Measurements from ENCODE around the gene TTC34. TPM values are rescaled to one million over a fixed set of nuclear protein-coding genes. Genes with fewer than 3 reads are reported as not detected.

TTC34 gene
- total RNA-seq, 4 donors from 2014 or later: not detected

DNA sequence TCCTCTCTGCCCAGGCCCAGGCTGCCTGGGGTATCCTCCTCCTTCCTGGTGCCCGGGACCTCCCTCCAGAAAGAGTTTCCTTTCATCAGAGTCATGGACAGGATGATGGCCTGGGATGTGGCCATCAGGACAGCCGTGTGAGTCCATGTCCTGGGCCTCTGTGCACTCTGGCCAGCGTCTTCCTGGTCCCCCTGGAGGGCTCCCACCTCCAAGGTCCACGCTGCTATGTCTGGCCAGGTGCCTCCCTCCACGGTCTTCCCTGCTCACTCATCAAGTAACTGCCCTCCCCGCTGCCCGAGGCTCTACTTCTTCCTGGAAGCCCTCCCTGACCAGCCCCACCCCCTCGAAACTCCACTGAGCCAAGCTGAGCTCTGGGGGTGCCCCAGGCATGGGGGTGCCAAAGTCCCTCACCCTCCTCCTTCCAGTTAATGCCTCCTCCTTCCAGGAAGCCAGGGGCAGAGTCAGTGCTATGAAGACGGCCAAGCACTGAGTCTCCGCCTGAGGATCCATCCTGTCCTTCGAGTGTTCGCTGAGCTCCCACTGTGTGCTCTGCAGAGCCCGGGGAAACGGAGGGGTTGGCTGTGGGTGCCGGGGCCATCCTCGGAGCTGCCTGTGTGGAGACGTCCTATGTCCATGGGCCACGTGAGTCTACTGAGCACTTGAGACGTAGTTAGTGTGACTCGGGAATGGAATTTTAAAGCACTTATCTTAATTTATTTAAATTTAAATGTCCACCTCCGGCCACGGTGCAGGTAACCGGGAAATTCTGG, 28.5 kb upstream of the TTC34 start:
- in situ Hi-C loops (cut with MboI; ENCODE audit: low sequenced_read_pairs in 4 of 4) (no loop called here), intact Hi-C loops (cut with DNase I; ENCODE audit: low total_unique reads) (no loop called here)
- TF ChIP-seq, protein P1, sequence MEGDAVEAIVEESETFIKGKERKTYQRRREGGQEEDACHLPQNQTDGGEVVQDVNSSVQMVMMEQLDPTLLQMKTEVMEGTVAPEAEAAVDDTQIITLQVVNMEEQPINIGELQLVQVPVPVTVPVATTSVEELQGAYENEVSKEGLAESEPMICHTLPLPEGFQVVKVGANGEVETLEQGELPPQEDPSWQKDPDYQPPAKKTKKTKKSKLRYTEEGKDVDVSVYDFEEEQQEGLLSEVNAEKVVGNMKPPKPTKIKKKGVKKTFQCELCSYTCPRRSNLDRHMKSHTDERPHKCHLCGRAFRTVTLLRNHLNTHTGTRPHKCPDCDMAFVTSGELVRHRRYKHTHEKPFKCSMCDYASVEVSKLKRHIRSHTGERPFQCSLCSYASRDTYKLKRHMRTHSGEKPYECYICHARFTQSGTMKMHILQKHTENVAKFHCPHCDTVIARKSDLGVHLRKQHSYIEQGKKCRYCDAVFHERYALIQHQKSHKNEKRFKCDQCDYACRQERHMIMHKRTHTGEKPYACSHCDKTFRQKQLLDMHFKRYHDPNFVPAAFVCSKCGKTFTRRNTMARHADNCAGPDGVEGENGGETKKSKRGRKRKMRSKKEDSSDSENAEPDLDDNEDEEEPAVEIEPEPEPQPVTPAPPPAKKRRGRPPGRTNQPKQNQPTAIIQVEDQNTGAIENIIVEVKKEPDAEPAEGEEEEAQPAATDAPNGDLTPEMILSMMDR (IDR thresholded peaks at IDR 0.05 in 4 of 5, conservative IDR thresholded peaks at IDR 0.05 in 1 of 5): no peak
- no peak for TF ChIP-seq POLR2A (IDR thresholded peaks at IDR 0.05)
- H3K4me3 ChIP-seq: no peak overlapping the region
- H3K9me3 ChIP-seq: no peaks in the 10 kb centered on the region
- H3K4me1 ChIP-seq: no peaks in the 10 kb centered on the region
- peaks cover 0 to 8% (median 0%) of the 10 kb centered on the region in 3 donors for H3K27me3 ChIP-seq
- no peaks in the 10 kb centered on the region for H3K36me3 ChIP-seq
- ATAC-seq (no peak), DNase-seq (no peak)
- no peak overlapping the region for H3K27ac ChIP-seq

DNA sequence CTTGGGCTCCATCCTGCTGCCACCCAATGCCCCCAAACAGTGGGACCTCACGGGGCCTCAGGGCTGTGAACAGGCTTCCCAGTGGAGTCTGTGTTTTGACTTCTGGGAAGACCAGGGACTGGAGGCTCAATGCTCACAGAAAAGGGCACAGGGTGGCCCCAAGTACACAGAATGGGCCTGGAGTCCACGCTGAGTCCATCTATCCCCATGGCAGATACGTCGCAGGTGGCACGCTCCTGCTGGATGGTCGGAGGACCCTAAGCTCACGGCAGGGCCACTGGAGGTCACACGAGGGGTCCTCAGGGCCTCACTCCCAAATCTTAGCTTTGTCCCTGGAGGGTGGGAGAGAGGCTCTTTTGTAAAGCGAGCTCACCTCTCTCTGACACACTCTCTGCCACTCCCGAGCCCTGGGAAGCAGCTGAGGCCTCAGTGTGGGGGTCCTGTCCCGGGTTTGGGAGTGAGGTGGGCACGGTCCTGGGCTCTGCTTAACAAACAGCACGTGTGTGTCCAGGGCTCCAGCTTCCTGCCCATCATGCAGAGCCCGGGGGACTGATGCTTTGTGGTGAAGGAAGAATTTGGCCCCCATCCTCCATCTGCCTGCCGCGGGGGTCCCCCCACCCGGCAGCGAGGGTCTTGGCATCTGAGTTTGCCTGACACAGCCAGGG, 27.2 kb upstream of the TTC34 start:
- intact Hi-C loops (cut with DNase I; ENCODE audit: low total_unique reads): no loop called here
- Histone ChIP-seq H3K4me3 (no peak overlapping the region), H3K27me3 (peaks cover 0 to under 1% (median 0%) of the 10 kb centered on the region in 3 donors), H3K4me1 (no peaks in the 10 kb centered on the region), H3K36me3 (no peaks in the 10 kb centered on the region), H3K9me3 (no peaks in the 10 kb centered on the region), H3K27ac (no peak overlapping the region)
- no peak for ATAC-seq
- no peak for DNase-seq
- TF ChIP-seq POLR2A (IDR thresholded peaks at IDR 0.05): no peak
- TF ChIP-seq, protein P1 (IDR thresholded peaks at IDR 0.05 in 4 of 5, conservative IDR thresholded peaks at IDR 0.05 in 1 of 5): no peak
- in situ Hi-C loops (cut with MboI; ENCODE audit: low sequenced_read_pairs in 4 of 4): no loop called here

DNA sequence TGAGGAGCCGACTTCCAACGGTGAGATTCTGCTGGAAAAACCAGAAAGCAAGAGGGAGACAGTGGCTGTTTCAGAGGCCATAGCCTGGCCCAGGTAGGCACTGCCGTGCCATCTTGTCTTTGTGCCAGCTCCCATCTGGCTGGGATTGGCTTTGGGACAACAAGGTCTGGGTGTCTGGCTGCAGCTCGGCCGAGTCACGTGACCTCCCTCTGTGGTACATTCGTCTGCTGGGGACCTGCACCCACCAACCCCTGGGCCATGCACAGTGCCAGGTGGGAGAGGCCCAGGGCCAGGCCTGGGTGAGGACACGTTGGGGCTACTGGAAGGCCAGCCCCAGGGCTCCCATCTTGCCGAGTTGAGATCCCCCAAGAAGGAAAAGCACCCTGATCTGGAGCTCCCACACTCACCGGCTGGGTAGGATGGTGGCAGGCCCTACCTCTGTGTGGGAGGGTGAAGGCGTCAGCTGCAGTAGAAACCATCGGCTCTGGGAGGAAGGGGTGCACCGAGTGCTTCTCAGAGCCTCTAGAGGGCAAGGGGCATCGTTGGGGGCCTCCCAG, 25.3 kb upstream of the TTC34 start:
- H3K27me3 ChIP-seq: peaks cover 0 to 7% (median 3%) of the 10 kb centered on the region in 3 donors

DNA sequence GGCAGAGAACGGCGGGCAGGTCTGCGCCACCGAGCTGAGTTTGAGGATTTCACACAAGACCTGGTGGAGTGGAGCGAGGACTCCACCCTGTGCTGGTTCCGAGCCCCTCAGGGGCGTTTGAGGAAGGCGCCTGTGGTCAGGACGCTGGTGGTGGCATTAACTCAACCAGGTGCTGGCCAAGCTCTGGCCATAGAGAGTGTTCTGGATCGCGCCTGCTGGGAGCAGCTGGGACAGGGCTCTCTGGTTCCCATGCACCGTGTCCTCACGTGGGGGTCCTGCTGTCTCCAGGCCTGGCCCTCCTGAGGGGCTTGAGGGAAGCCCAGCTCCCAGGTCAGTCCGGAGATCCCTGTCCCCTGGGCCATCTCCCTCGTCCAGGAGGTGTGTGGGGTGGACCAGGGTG, 24.8 kb upstream of the TTC34 start:
- in situ Hi-C loops (cut with MboI; ENCODE audit: low sequenced_read_pairs in 4 of 4) (no loop called here), intact Hi-C loops (cut with DNase I; ENCODE audit: low total_unique reads) (no loop called here)
- no peak for TF ChIP-seq POLR2A (IDR thresholded peaks at IDR 0.05)
- TF ChIP-seq, protein P1 (IDR thresholded peaks at IDR 0.05 in 4 of 5, conservative IDR thresholded peaks at IDR 0.05 in 1 of 5): no peak
- no peaks in the 10 kb centered on the region for H3K9me3 ChIP-seq
- H3K4me3 ChIP-seq: no peak overlapping the region
- H3K27me3 ChIP-seq: peaks cover 3 to 12% (median 3%) of the 10 kb centered on the region in 3 donors
- H3K36me3 ChIP-seq: no peaks in the 10 kb centered on the region
- H3K4me1 ChIP-seq: no peaks in the 10 kb centered on the region
- ATAC-seq (no peak), DNase-seq (no peak)
- no peak overlapping the region for H3K27ac ChIP-seq

More for the DNA sequence above, 25.3 kb upstream of the TTC34 start:
- no peak for TF ChIP-seq POLR2A (IDR thresholded peaks at IDR 0.05)
- TF ChIP-seq, protein P1 (IDR thresholded peaks at IDR 0.05 in 4 of 5, conservative IDR thresholded peaks at IDR 0.05 in 1 of 5): no peak
- H3K27ac ChIP-seq: no peak overlapping the region
- no peaks in the 10 kb centered on the region for H3K4me1 ChIP-seq
- no peak for DNase-seq
- H3K9me3 ChIP-seq: no peaks in the 10 kb centered on the region
- ATAC-seq: no peak
- in situ Hi-C loops (cut with MboI; ENCODE audit: low sequenced_read_pairs in 4 of 4): no loop called here
- no peaks in the 10 kb centered on the region for H3K36me3 ChIP-seq
- H3K4me3 ChIP-seq: no peak overlapping the region
- intact Hi-C loops (cut with DNase I; ENCODE audit: low total_unique reads): no loop called here
